Tibial nerve (tissue), 4 donors: ENCODE results near the gene HSD17B1.

Experiments used
- CTCF ChIP-seq, 5 experiments: fragments of 200-600 bp in 3 of 5; fragments of 450-650 bp in 2 of 5; sonication (generic) in 3 of 5; IDR thresholded peaks; one replicate each; pipeline ENCODE4 v1.5.1; 2016 to 2019; ENCODE audit warnings: antibody characterized with exemption in 5 of 5, mild to moderate bottlenecking in 3 of 5, moderate library complexity in 2 of 5
- EP300 ChIP-seq, 2 donors: sonication (generic); formaldehyde crosslinking; IDR thresholded peaks; one replicate each; pipeline ENCODE4 v1.6.1; 2017; ENCODE audit warnings: antibody characterized with exemption in 2 of 2, mild to moderate bottlenecking in 1 of 2
- POLR2A ChIP-seq, 2 donors: fragments of 450-650 bp; IDR thresholded peaks; one replicate each; pipeline ENCODE4 v1.6.1; 2017; ENCODE audit warnings: antibody characterized with exemption in 2 of 2, mild to moderate bottlenecking in 2 of 2, moderate library complexity in 2 of 2

- TF ChIP-seq POLR2A (IDR thresholded peaks at IDR 0.05) (no peak), CTCF (IDR thresholded peaks at IDR 0.05) (no peak), EP300 (IDR thresholded peaks at IDR 0.05) (no peak)
Observed at GRCh38 chr17:42574463-42574862, 21.7 kb downstream of the HSD17B1 start.
